OCI-LY3 (cell line): Measurements from ENCODE around the gene ACTL10.
"Not testable (repeated sequence)": the region's sequence is repeated elsewhere in the genome, so short reads cannot be mapped to it uniquely, and the experiment has no call there.

Experiments
- H2AFZ ChIP-seq: fragments of 200-600, 300-600 bp; shearing (Covaris generic); 2 replicates; pipeline ENCODE4 v1.6.0; 2014; ENCODE audit warnings: antibody characterized with exemption, low read depth, low read length
- H3K27ac ChIP-seq: fragments of 200-600, 300-600 bp; sonication (generic); 2 replicates; pipeline ENCODE4 v1.5.1; 2014; ENCODE audit warnings: mild to moderate bottlenecking, low read length, moderate library complexity, mixed read lengths
- H3K27me3 ChIP-seq: fragments of 200-600, 300-600 bp; sonication (generic); 2 replicates; pipeline ENCODE4 v1.6.1; 2014; ENCODE audit warnings: low read depth, low read length, mixed read lengths
- H3K36me3 ChIP-seq: fragments of 200-600, 300-600 bp; sonication (generic); replicated peaks from 2 replicates; pipeline ENCODE3; 2014; ENCODE audit warnings: low read depth, low read length, mixed read lengths
- H3K4me1 ChIP-seq: fragments of 300-600, 200-600 bp; sonication (generic); 2 replicates; pipeline ENCODE4 v1.6.1; 2014; ENCODE audit warnings: low read length, mixed read lengths
- H3K4me2 ChIP-seq: fragments of 200-600, 300-600 bp; sonication (generic); 2 replicates; pipeline ENCODE4 v1.6.1; 2014; ENCODE audit warnings: low read length, mixed read lengths
- H3K4me3 ChIP-seq: fragments of 300-600, 200-600 bp; sonication (generic); 2 replicates; pipeline ENCODE4 v1.5.1; 2014; ENCODE audit warnings: antibody characterized with exemption, mild to moderate bottlenecking, low read length, moderate library complexity
- H3K79me2 ChIP-seq: fragments of 300-600, 200-600 bp; shearing (Covaris generic); 2 replicates; pipeline ENCODE4 v1.6.1; 2014; ENCODE audit warnings: mild to moderate bottlenecking, low read length, mixed read lengths
- H3K9ac ChIP-seq: fragments of 300-600, 200-600 bp; shearing (Covaris generic); 2 replicates; pipeline ENCODE4 v1.6.0; 2014; ENCODE audit warnings: mild to moderate bottlenecking, low read length, moderate library complexity
- H3K9me3 ChIP-seq: fragments of 200-600, 300-600 bp; shearing (Covaris generic); 2 replicates; pipeline ENCODE4 v1.6.1; 2014; ENCODE audit warnings: low read length, mixed read lengths; ENCODE audit not compliant: insufficient read depth
- H4K20me1 ChIP-seq: fragments of 200-600, 300-600 bp; sonication (generic); 2 replicates; pipeline ENCODE4 v1.6.1; 2016; ENCODE audit warnings: low read length, mixed read lengths; ENCODE audit not compliant: insufficient read depth
- EZH2phosphoT487 ChIP-seq: fragments of 200-600 bp; shearing (Covaris generic); IDR thresholded peaks from 2 replicates; pipeline ENCODE4 v1.6.1; 2018; ENCODE audit warnings: antibody characterized with exemption, mixed run types, low read depth
- TF ChIP-seq, protein P1 (sequence below): fragments of 200-600, 300-600 bp; sonication (generic); IDR thresholded peaks from 2 replicates; pipeline ENCODE4 v1.5.1; 2014; ENCODE audit warnings: antibody characterized with exemption, low read length, low read depth

The ACTL10 gene

DNA sequence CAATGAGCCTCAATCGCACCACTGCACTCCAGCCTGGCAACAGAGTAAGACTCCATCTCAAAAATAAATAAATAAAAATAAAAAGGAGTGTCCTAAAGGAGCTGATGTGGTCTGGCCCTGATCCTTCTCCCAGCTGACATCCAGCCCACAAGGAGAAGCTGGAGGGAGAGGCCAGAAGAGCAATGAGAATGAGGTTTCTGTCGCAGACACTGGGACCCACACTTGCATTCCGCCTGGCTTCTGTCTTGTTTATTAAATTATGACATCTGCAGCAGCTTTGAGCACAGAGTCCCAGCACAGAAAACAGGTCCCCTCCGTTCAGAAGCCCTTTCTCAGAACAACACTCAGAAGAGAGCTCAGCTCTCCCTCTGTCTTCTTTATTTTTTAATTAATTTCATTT, 29.7 kb downstream of the ACTL10 start:
- H3K79me2 ChIP-seq = no peaks in the 10 kb centered on the region
- H4K20me1 ChIP-seq = no peaks in the 10 kb centered on the region
- H3K4me1 ChIP-seq = peaks cover 6% of the 10 kb centered on the region; the same call in 1 of the 2 replicates
- H3K9ac ChIP-seq = no peak overlapping the region
- H3K27ac ChIP-seq = no peak overlapping the region
- TF ChIP-seq, protein P1, sequence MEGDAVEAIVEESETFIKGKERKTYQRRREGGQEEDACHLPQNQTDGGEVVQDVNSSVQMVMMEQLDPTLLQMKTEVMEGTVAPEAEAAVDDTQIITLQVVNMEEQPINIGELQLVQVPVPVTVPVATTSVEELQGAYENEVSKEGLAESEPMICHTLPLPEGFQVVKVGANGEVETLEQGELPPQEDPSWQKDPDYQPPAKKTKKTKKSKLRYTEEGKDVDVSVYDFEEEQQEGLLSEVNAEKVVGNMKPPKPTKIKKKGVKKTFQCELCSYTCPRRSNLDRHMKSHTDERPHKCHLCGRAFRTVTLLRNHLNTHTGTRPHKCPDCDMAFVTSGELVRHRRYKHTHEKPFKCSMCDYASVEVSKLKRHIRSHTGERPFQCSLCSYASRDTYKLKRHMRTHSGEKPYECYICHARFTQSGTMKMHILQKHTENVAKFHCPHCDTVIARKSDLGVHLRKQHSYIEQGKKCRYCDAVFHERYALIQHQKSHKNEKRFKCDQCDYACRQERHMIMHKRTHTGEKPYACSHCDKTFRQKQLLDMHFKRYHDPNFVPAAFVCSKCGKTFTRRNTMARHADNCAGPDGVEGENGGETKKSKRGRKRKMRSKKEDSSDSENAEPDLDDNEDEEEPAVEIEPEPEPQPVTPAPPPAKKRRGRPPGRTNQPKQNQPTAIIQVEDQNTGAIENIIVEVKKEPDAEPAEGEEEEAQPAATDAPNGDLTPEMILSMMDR = no peak
- TF ChIP-seq EZH2phosphoT487 = no peak
- no peaks in the 10 kb centered on the region for H3K9me3 ChIP-seq
- H3K4me3 ChIP-seq = no peak overlapping the region
- no peak overlapping the region for H2AFZ ChIP-seq
- no peak overlapping the region for H3K4me2 ChIP-seq
- no peaks in the 10 kb centered on the region for H3K36me3 ChIP-seq
- H3K27me3 ChIP-seq = no peaks in the 10 kb centered on the region

DNA sequence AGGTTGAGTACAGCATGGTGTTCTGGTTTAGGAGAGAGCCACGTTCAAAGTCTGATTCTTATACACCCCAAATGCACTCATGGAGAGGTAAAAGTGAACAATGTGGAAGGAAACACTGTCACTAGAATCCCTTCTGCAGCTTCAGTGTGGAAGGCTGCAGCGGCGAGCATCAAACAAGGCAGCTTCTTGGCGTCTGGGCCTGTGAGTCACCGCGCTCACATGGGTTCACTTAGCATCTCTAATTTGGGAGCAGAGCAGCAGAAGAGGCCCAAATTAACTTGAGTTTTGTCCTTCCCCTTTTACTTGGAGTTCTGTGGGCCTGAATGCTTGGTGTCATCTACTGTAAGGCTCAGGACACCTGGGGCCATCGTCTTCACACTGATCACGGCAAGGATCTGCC, 30.4 kb downstream of the ACTL10 start:
- no peak overlapping the region for H3K4me2 ChIP-seq
- H4K20me1 ChIP-seq = no peaks in the 10 kb centered on the region
- no peak overlapping the region for H3K9ac ChIP-seq
- H2AFZ ChIP-seq = no peak overlapping the region
- H3K4me3 ChIP-seq = no peak overlapping the region
- no peak for TF ChIP-seq EZH2phosphoT487
- TF ChIP-seq, protein P1 = no peak
- no peaks in the 10 kb centered on the region for H3K79me2 ChIP-seq
- no peak overlapping the region for H3K27ac ChIP-seq
- no peaks in the 10 kb centered on the region for H3K9me3 ChIP-seq
- H3K36me3 ChIP-seq = no peaks in the 10 kb centered on the region
- H3K27me3 ChIP-seq = no peaks in the 10 kb centered on the region
- peaks cover 6% of the 10 kb centered on the region; the same call in 1 of the 2 replicates for H3K4me1 ChIP-seq

DNA sequence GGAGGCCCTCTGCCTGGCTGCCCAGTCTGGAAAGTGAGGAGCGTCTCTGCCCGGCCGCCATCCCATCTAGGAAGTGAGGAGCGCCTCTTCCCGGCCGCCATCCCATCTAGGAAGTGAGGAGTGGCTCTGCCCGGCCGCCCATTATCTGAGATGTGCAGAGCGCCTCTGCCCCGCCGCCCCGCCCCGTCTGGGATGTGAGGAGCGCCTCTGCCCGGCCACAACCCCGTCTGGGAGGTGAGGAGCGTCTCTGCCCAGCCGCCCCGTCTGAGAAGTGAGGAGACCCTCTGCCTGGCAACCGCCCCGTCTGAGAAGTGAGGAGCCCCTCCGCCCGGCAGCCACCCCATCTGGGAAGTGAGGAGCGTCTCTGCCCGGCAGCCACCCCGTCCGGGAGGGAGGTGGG, 32.2 kb downstream of the ACTL10 start:
- H3K9ac ChIP-seq, H3K27me3 ChIP-seq, H3K36me3 ChIP-seq, H3K27ac ChIP-seq, H4K20me1 ChIP-seq, H3K4me3 ChIP-seq, H3K79me2 ChIP-seq, H3K4me1 ChIP-seq, H3K9me3 ChIP-seq, H3K4me2 ChIP-seq, H2AFZ ChIP-seq: not testable (repeated sequence)

DNA sequence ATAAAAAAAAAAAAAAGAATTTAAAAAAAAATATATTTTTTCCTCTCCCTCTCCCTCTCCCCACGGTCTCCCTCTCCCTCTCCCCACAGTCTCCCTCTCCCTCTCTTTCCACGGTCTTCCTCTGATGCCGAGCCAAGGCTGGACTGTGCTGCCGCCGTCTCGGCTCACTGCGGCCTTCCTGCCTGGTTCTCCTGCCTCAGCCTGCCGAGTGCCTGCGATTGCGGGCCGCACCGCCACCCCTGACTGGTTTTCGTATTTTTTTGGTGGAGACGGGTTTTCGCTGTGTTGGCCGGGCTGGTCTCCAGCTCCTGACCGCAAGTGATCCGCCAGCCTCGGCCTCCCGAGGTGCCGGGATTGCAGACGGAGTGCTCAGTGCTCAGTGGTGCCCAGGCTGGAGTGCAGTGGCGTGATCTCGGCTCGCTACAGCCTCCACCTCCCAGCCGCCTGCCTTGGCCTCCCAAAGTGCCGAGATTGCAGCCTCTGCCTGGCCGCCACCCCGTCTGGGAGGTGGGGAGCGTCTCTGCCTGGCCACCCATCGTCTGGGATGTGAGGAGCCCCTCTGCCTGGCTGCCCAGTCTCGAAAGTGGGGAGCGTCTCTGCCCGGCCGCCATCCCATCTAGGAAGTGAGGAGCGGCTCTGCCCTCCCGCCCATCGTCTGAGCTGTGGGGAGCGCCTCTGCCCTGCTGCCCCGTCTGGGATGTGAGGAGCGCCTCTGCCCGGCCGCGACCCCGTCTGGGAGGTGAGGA, 34.1 kb downstream of the ACTL10 start:
- H2AFZ ChIP-seq, H3K9me3 ChIP-seq, H3K27ac ChIP-seq, H3K36me3 ChIP-seq, H3K9ac ChIP-seq, H3K4me1 ChIP-seq, H3K27me3 ChIP-seq, H3K4me2 ChIP-seq, H4K20me1 ChIP-seq, H3K79me2 ChIP-seq, H3K4me3 ChIP-seq: not testable (repeated sequence)

DNA sequence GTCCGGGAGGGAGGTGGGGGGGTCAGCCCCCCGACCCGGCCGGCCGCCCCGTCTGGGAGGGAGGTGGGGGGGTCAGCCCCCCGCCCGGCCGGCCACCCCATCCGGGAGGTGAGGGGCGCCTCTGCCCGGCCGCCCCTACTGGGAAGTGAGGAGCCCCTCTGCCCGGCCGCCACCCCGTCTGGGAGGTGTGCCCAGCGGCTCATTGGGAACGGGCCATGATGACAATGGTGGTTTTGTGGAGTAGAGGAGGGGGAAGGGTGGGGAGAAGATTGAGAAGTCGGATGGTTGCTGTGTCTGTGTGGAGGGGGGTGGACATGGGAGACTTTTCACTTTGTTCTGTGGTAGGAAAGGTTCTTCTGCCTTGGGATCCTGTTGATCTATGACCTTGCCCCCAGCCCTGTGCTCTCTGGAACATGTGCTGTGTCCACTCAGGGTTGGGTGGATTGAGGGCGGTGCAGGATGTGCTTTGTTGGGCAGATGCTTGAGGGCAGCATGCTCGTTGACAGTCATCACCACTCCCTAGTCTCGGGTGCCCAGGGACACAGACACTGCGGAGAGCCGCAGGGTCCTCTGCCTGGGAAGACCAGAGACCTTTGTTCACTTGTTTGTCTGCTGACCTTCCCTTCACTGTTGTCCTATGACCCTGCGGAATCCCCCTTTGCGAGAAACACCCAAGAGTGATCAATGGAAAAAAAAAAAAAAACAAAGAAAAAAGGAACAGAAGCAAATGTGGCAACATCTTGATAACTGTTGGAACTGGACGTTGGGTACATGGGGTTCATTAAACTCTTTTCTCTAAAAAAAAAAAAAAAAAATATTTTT, 35.1 kb downstream of the ACTL10 start:
- no peaks in the 10 kb centered on the region for H3K27me3 ChIP-seq
- no peak overlapping the region for H3K4me3 ChIP-seq
- H3K79me2 ChIP-seq = no peaks in the 10 kb centered on the region
- no peak overlapping the region for H3K4me2 ChIP-seq
- no peaks in the 10 kb centered on the region for H3K4me1 ChIP-seq
- H3K27ac ChIP-seq = no peak overlapping the region
- H4K20me1 ChIP-seq = no peaks in the 10 kb centered on the region
- H3K9ac ChIP-seq = no peak overlapping the region
- no peak overlapping the region for H2AFZ ChIP-seq
- H3K36me3 ChIP-seq = no peaks in the 10 kb centered on the region
- no peaks in the 10 kb centered on the region for H3K9me3 ChIP-seq
- TF ChIP-seq EZH2phosphoT487 = no peak
- TF ChIP-seq, protein P1 = no peak
